ENCODE measurements around the gene PADI2.

DNA sequence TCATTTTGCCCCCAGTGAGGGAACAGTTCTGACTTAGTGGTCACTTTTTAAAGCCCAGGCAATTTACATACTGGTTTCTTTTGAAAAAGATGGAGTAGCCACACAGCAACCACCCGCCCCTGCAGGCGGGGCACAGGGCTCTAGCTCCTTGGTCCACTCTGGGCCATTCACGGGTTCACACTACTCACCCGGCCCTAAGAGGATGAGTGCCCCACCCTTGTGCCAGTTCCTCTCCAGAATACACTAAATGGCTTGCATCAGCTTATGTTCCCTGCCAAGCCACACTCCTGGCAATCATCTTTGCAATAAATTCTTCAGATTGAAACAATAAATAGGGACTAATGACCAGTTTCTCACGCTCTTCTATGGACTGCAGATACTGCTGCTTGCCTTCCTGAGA, 91.8 kb downstream of the PADI2 start:
- TF ChIP-seq, protein P1, sequence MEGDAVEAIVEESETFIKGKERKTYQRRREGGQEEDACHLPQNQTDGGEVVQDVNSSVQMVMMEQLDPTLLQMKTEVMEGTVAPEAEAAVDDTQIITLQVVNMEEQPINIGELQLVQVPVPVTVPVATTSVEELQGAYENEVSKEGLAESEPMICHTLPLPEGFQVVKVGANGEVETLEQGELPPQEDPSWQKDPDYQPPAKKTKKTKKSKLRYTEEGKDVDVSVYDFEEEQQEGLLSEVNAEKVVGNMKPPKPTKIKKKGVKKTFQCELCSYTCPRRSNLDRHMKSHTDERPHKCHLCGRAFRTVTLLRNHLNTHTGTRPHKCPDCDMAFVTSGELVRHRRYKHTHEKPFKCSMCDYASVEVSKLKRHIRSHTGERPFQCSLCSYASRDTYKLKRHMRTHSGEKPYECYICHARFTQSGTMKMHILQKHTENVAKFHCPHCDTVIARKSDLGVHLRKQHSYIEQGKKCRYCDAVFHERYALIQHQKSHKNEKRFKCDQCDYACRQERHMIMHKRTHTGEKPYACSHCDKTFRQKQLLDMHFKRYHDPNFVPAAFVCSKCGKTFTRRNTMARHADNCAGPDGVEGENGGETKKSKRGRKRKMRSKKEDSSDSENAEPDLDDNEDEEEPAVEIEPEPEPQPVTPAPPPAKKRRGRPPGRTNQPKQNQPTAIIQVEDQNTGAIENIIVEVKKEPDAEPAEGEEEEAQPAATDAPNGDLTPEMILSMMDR (IDR thresholded peaks at IDR 0.05; ENCODE audit: low read length), result no peak
- no peak for TF ChIP-seq EZH2 (IDR thresholded peaks at IDR 0.05; ENCODE audit: borderline replicate concordance, low read length)
